GM19395 (cell line): ENCODE data around the gene QSOX2.

Experiments used
- ATAC-seq: cut with Tn5 transposase; IDR thresholded peaks from one replicate; pipeline ENCODE4 v1.9.1; 2021; ENCODE audit warnings: mild to moderate bottlenecking, moderate library complexity; ENCODE audit not compliant: unreplicated experiment

QSOX2 gene

DNA sequence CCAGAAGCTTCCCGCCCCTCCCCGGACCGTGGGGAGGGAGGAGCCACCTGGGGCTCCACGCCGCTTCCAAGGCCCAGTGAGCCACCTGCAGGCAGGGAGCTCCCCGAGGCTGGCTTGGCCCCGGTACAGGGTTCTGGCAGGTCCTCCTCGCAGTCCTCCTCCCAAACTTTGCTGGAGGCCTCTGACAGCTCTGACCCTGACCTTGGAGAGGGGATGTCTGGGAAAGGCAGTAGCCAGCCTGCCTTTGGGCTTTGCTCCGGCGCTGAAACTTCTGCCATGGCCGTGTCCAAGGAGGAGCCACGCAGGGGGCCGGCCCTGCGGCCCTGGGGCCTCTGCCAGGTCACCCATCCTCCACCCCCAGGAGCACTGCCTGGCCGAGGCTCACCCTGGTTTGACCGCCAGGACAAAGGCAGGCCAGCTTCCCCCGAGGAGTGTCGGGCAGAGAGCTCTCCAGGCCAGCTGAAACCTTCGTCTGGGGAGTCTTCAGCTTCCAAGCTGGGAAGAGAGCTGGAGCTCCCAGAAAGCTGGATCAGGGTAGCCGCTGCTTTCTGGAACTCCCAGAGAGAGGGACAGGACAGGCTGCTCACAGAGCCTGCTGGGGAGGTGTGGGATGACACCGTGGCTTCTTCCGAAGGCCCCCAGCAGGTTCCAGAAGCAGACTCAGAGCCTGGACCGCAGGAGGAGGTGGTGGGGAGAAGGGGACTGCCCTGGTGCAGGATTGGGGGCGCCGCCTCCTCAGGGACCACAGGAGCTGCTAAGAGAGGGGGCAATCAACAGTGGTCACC is 9.0 kb upstream of the QSOX2 start:
- ATAC-seq: no peak

DNA sequence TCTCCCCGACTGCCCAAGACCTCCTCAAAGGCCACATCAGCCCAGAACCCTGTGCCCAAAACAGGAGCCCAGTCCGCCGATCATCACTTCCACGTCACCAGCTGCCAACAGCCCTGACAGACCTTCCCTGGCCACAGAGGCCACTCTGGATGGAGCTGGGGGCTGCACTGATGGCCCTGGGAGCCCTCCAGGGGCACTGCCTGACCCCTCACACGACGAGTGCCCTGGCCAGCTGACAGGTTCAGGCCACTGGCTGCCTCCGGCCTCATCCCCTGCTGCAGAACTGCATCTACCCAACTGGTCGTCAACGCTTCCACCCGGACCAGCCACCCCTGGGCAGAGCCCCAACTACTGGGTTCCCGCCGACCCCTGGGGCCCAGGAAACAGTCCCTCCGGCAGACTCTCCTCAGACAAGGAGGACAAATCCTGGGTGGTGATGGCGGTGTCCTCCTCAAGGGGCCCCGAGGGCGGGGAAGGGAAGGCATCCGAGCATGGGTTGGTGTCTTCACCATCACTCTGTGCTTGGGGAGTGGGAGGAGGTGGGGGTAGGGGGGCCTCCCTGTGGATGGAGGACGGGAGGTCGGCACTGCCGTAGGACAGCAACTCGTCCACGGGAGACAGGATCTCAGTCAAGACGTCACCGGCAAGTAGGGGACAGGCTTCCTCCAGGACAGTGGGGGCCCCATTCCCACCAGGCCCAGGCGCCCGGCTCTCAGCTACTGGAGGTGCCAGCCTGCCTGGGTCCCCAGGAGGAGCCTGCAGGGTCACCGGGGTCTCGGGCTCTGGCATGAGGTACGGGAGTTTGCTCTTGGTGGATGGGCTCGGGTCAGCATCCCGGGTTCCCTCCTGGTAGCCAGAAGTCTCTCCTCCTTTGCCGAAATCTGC is 7.9 kb upstream of the QSOX2 start:
- no peak for ATAC-seq

DNA sequence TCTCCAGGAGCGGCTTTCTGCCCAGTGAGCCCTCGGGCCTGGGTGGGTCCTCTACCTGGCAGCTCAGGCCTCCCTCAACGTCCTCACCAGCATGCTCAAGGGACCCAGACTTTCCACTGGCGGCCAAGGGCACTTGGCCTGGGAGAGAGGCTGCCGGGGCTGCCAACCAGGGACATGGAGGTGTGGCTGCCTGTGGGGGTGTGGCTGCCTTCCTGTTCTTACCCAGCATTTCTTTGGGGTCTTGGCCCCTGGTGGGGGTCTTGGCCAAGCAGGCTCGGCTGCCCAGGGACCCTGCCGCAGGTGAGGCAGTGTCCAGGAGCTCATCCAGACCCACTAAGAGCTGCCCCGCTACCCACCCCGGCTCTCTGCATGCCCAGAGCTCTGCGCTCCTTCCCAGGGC is 7.2 kb upstream of the QSOX2 start:
- ATAC-seq: no peak

GRCh38 chr9:136252281-136252680 is 6.7 kb upstream of the QSOX2 start:
- ATAC-seq: no peak

- ATAC-seq: no peak
Measured at GRCh38 chr9:136251264-136252115, 5.9 kb upstream of the QSOX2 start.

- no peak for ATAC-seq
Measured at GRCh38 chr9:136250676-136251075, 5.1 kb upstream of the QSOX2 start.

GRCh38 chr9:136249877-136250559 is 4.4 kb upstream of the QSOX2 start:
- no peak for ATAC-seq

- ATAC-seq: no peak
Measured at GRCh38 chr9:136248951-136249876, 3.6 kb upstream of the QSOX2 start.

- ATAC-seq: no peak
Measured at GRCh38 chr9:136247947-136248637, 2.5 kb upstream of the QSOX2 start.

DNA sequence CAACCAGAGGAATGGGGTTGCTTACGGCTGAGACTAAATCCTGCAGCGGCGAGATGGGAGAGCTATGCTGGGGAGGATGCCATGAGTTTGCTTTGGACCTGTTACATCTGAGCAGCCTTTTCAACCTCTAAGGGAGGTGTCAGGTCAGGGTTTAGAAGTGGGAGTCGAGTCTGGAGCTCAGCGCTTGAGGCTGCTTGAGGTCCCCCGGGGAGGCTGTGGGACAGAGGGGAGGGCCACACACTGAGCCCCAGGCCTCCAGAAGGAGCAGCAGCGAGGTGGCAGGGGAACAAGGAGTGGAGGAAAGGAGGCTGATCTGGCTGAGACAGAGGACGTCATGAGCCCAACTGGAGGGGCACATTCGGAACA is 1.9 kb upstream of the QSOX2 start:
- no peak for ATAC-seq

GRCh38 chr9:136246849-136247550 is 1.4 kb upstream of the QSOX2 start:
- ATAC-seq: no peak

GRCh38 chr9:136244969-136245218 is 718 bp downstream of the QSOX2 start:
- ATAC-seq: no peak

DNA sequence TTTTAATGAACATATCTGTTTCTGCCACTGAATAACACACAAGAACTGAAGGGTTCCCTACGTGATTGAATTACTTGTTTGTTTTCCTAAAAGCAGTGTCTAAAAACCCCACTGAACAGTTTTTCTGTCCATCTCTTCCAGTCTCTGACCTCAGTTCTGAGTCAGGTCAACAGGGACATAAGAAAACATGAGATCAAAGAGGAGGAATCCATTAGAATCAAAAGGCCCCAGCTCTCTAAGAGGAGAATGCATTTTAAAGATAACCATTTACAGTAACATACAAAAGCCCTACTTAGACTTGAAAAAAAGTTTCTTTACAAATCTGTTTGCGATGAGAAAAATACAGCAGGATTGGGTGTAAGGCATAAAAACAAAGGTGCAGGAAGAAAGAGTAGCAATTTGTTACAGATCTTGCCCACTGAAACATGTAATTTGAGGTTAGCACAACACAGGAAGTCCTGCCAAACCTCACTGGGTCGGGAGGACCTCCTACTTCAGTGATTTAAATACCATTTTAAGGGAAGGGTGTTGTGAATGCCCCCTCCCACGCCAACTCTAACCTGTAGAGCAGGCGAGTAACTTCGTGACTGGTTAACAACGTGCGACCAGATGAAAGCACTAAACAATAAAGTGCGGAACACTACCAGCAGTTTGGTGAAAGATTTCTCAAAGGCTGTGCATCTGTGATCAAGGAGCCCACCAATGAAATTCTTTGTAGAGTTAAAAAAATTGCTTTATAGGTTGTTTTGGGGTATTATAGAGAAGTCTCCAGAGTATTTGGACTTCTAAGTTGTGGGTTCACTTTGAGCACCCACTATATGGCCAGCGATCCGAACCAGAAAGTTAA is 1.3 kb downstream of the QSOX2 start:
- peak; percentile 41 for ATAC-seq

- peak; percentile 36 for ATAC-seq
Measured at GRCh38 chr9:136243631-136244030, 2.0 kb downstream of the QSOX2 start.

- no peak for ATAC-seq
Measured at GRCh38 chr9:136242918-136243525, 2.6 kb downstream of the QSOX2 start.

GRCh38 chr9:136242248-136242647 is 3.4 kb downstream of the QSOX2 start:
- ATAC-seq: no peak

DNA sequence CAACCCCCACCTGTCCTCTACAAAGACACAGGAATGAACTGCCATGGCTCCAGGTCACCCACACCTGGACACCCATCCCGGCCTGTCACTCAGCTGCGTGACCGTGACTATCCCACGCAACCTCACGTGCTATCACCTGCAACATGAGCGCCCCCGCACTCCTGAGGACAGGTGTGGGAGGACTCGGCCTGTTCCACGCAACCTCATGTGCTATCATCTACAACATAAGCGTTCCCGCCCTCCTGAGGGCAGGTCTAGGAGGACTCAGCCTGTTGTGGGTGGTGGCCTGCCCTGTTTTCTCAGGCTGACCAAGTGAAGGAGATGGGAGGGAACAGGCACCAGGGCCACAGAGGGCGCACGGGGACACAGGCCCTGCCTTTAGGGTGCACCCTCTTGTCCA is 4.1 kb downstream of the QSOX2 start:
- no peak for ATAC-seq
